ENCODE measurements around the gene MCOLN3. TPM values are rescaled to one million over a fixed set of nuclear protein-coding genes. Genes with fewer than 3 reads are reported as not detected.

The MCOLN3 gene
- polyA plus RNA-seq, 3 donors, result 8.7 to 27.1 (median 11.3) TPM

Other genes with a start within 250 kb of the MCOLN3 start
- 1 to 10 TPM; 1.1 to 1.4 (median 1.2) TPM for gene LPAR3, start 155.3 kb downstream of the MCOLN3 start, polyA plus RNA-seq (ENCODE audit: insufficient read length in 3 of 3)
- gene MCOLN2, start 51.4 kb downstream of the MCOLN3 start, polyA plus RNA-seq (ENCODE audit: insufficient read length in 3 of 3), result 1 to 10 TPM in 1 of 3 donors, under 1 TPM in 2; 0.93 to 1.6 (median 0.93) TPM
- gene SYDE2, start 152.5 kb upstream of the MCOLN3 start, polyA plus RNA-seq (ENCODE audit: insufficient read length in 3 of 3), result 10 to 100 TPM in 2 of 3 donors, 1 to 10 TPM in 1; 8.5 to 11.6 (median 11.5) TPM
- gene C1orf52, start 211.2 kb upstream of the MCOLN3 start, polyA plus RNA-seq (ENCODE audit: insufficient read length in 3 of 3), result 10 to 100 TPM; 38.4 to 48.0 (median 43.0) TPM
- gene BCL10, start 228.1 kb upstream of the MCOLN3 start, polyA plus RNA-seq (ENCODE audit: insufficient read length in 3 of 3), result 10 to 100 TPM; 21.0 to 28.4 (median 24.7) TPM

Measured in renal cortex interstitium (tissue), 3 donors.